SU-DHL-6 (cell line): ENCODE results near the gene MX1.

Source experiments
- CTCF ChIP-seq: fragments of 200-600 bp; sonication (generic); IDR thresholded peaks from one replicate; pipeline ENCODE4 v1.5.1; 2017; ENCODE audit warnings: antibody characterized with exemption, mild to moderate bottlenecking, low read length, moderate library complexity; ENCODE audit not compliant: insufficient read depth, poor library complexity, severe bottlenecking
- EZH2phosphoT487 ChIP-seq: fragments of 200-600 bp; sonication (generic), shearing (Covaris generic); conservative IDR thresholded peaks from 2 replicates; pipeline ENCODE4 v1.6.1; 2018; ENCODE audit warnings: mild to moderate bottlenecking, antibody characterized with exemption, low read length, moderate library complexity, mixed read lengths

- TF ChIP-seq CTCF (no peak), EZH2phosphoT487 (no peak)
These were observed 27.2 kb downstream of the MX1 start for GRCh38 chr21:41453198-41453597.
